IPS-15b (cell line): ENCODE results near the gene B4GALNT4.

Source experiments
- H3K27me3 ChIP-seq: one replicate; pipeline ENCODE4 v1.6.1; 2013; ENCODE audit warnings: low read length; ENCODE audit not compliant: control insufficient read depth, insufficient read depth
- H3K36me3 ChIP-seq: one replicate; pipeline ENCODE4 v1.6.1; 2013; ENCODE audit warnings: low read length; ENCODE audit not compliant: control insufficient read depth, insufficient read depth
- H3K4me1 ChIP-seq: one replicate; pipeline ENCODE4 v1.6.1; 2013; ENCODE audit warnings: mild to moderate bottlenecking, low read length; ENCODE audit not compliant: control insufficient read depth, insufficient read depth
- H3K4me3 ChIP-seq: one replicate; pipeline ENCODE4 v1.5.1; 2013; ENCODE audit warnings: low read depth, low read length
- H3K9ac ChIP-seq: one replicate; pipeline ENCODE4 v1.6.1; 2013; ENCODE audit warnings: low read depth, mild to moderate bottlenecking, low read length
- H3K9me3 ChIP-seq: one replicate; pipeline ENCODE4 v1.6.1; 2013; ENCODE audit warnings: mild to moderate bottlenecking, low read length; ENCODE audit not compliant: control insufficient read depth, insufficient read depth

Gene B4GALNT4

GRCh38 chr11:364991-365725 is 4.1 kb upstream of the B4GALNT4 start:
- H3K4me1 ChIP-seq: no peaks in the 10 kb centered on the region
- no peak overlapping the region for H3K9ac ChIP-seq
- H3K4me3 ChIP-seq: no peak overlapping the region
- H3K9me3 ChIP-seq: peaks cover 7% of the 10 kb centered on the region
- no peaks in the 10 kb centered on the region for H3K36me3 ChIP-seq
- H3K27me3 ChIP-seq: peaks cover 9% of the 10 kb centered on the region

GRCh38 chr11:365831-366230 is 3.5 kb upstream of the B4GALNT4 start:
- H3K27me3 ChIP-seq: peaks cover 7% of the 10 kb centered on the region
- H3K36me3 ChIP-seq: no peaks in the 10 kb centered on the region
- peaks cover 2% of the 10 kb centered on the region for H3K9me3 ChIP-seq
- H3K4me1 ChIP-seq: peaks cover 2% of the 10 kb centered on the region
- H3K4me3 ChIP-seq: no peak overlapping the region
- H3K9ac ChIP-seq: no peak overlapping the region

GRCh38 chr11:367956-368413 is 1.3 kb upstream of the B4GALNT4 start:
- H3K9ac ChIP-seq: no peak overlapping the region
- H3K36me3 ChIP-seq: peaks cover 14% of the 10 kb centered on the region
- peaks cover 2% of the 10 kb centered on the region for H3K4me1 ChIP-seq
- peak overlapping the region; percentile 58 for H3K4me3 ChIP-seq
- no peaks in the 10 kb centered on the region for H3K9me3 ChIP-seq
- peaks cover 4% of the 10 kb centered on the region for H3K27me3 ChIP-seq

GRCh38 chr11:368414-369335 is 624 bp upstream of the B4GALNT4 start:
- H3K27me3 ChIP-seq: peaks cover 4% of the 10 kb centered on the region
- H3K4me1 ChIP-seq: peaks cover 2% of the 10 kb centered on the region
- H3K9ac ChIP-seq: peak overlapping the region; percentile 24
- H3K36me3 ChIP-seq: peaks cover 21% of the 10 kb centered on the region
- no peaks in the 10 kb centered on the region for H3K9me3 ChIP-seq
- peak overlapping the region; percentile 58 for H3K4me3 ChIP-seq

GRCh38 chr11:370070-370941 is 1.0 kb downstream of the B4GALNT4 start:
- Histone ChIP-seq H3K4me3 (peak overlapping the region; percentile 72), H3K36me3 (peaks cover 27% of the 10 kb centered on the region), H3K9ac (peak overlapping the region; percentile 65), H3K27me3 (peaks cover 4% of the 10 kb centered on the region), H3K4me1 (peaks cover 2% of the 10 kb centered on the region), H3K9me3 (no peaks in the 10 kb centered on the region)

- Histone ChIP-seq H3K4me3 (peak overlapping the region; percentile 72), H3K9ac (no peak overlapping the region)
Measured at GRCh38 chr11:371051-371450, 1.8 kb downstream of the B4GALNT4 start.

GRCh38 chr11:371716-372590 is 2.7 kb downstream of the B4GALNT4 start:
- Histone ChIP-seq H3K4me1 (peaks cover 2% of the 10 kb centered on the region), H3K9ac (no peak overlapping the region), H3K9me3 (no peaks in the 10 kb centered on the region), H3K36me3 (peaks cover 40% of the 10 kb centered on the region), H3K27me3 (peaks cover 2% of the 10 kb centered on the region), H3K4me3 (no peak overlapping the region)

More at GRCh38 chr11:371051-371450, 1.8 kb downstream of the B4GALNT4 start:
- Histone ChIP-seq H3K36me3 (peaks cover 34% of the 10 kb centered on the region), H3K27me3 (peaks cover 2% of the 10 kb centered on the region), H3K9me3 (no peaks in the 10 kb centered on the region), H3K4me1 (peaks cover 2% of the 10 kb centered on the region)

- peaks cover 2% of the 10 kb centered on the region for H3K4me1 ChIP-seq
- H3K9ac ChIP-seq: no peak overlapping the region
- H3K4me3 ChIP-seq: no peak overlapping the region
- H3K9me3 ChIP-seq: no peaks in the 10 kb centered on the region
- no peaks in the 10 kb centered on the region for H3K27me3 ChIP-seq
- H3K36me3 ChIP-seq: peaks cover 51% of the 10 kb centered on the region
Measured at GRCh38 chr11:372809-373715, 3.8 kb downstream of the B4GALNT4 start.

GRCh38 chr11:373716-374551 is 4.6 kb downstream of the B4GALNT4 start:
- Histone ChIP-seq H3K36me3 (peaks cover 55% of the 10 kb centered on the region), H3K4me3 (no peak overlapping the region), H3K4me1 (peaks cover 2% of the 10 kb centered on the region), H3K9me3 (no peaks in the 10 kb centered on the region), H3K9ac (no peak overlapping the region), H3K27me3 (no peaks in the 10 kb centered on the region)
